Measurements from ENCODE around the gene HADHA.

HADHA gene

DNA sequence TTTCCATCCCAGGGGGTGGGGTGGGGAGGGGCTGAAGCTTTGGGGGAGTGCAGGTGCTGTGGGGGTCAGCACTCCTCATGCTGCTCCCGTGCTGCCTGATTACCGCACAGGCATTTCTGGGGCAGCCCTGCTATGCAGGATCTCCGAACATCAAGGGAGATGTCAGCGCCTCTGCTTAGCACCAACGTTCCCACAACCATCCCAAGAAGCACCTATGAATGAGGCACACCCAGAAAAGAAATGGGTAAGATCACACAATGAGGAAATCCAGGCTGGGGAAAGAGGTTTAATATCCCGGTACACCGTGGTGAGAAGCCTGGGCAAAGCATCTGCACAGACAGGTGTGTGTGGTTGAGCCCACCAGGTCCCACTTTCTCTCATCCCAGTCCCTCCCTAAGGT lies 54.1 kb downstream of the HADHA start:
- Histone ChIP-seq H2BK15ac (ENCODE audit: low read depth, poor library complexity, severe bottlenecking) (no peak overlapping the region), H3K9ac (ENCODE audit: low read length) (no peak overlapping the region), H3K79me1 (replicated peaks; ENCODE audit: low read length, poor library complexity, severe bottlenecking) (no peaks in the 10 kb centered on the region), H3K14ac (ENCODE audit: low read length in 2 of 2) (no peak overlapping the region), H3K27ac (ENCODE audit: low read length, poor library complexity, severe bottlenecking) (no peak overlapping the region), H2BK12ac (ENCODE audit: low read length in 2 of 2) (no peak overlapping the region), H2BK120ac (ENCODE audit: low read depth, low read length) (no peak overlapping the region), H4K8ac (ENCODE audit: low read length) (no peak overlapping the region), H4K91ac (ENCODE audit: low read length) (no peak overlapping the region), H3K23ac (ENCODE audit: low read length in 2 of 2) (no peak overlapping the region), H3K4me3 (ENCODE audit: insufficient read depth in 1 of 2, low read depth in 1 of 2, low read length in 2 of 2) (no peak overlapping the region), H2AFZ (ENCODE audit: low read depth, low read length) (no peak overlapping the region), H2BK5ac (ENCODE audit: low read depth, low read length, poor library complexity, severe bottlenecking) (no peak overlapping the region), H3K27me3 (ENCODE audit: control insufficient read depth in 1 of 2, insufficient read depth in 1 of 2, low read length in 2 of 2) (peaks cover 0 to 11% of the 10 kb centered on the region in 2 experiments), H3K9me3 (ENCODE audit: control insufficient read depth, low read length) (no peaks in the 10 kb centered on the region), H2AK5ac (ENCODE audit: low read length, severe bottlenecking) (no peak overlapping the region), H3K36me3 (ENCODE audit: control insufficient read depth in 1 of 2, insufficient read depth in 2 of 2, low read depth in 1 of 2, low read length in 2 of 2) (peaks cover 43 to 75% of the 10 kb centered on the region in 2 experiments), H3K4me1 (ENCODE audit: control insufficient read depth, insufficient read depth, low read depth, low read length) (no peaks in the 10 kb centered on the region), H3K18ac (ENCODE audit: low read depth in 1 of 2, low read length in 2 of 2) (no peak overlapping the region), H3K4me2 (ENCODE audit: low read length, poor library complexity, severe bottlenecking) (no peak overlapping the region), H3K4ac (ENCODE audit: low read depth in 1 of 2, low read length in 2 of 2) (no peak overlapping the region)
- WGBS = 98% methylated on average over 6 of the region's 7 CpGs
- DNase-seq = no peak

DNA sequence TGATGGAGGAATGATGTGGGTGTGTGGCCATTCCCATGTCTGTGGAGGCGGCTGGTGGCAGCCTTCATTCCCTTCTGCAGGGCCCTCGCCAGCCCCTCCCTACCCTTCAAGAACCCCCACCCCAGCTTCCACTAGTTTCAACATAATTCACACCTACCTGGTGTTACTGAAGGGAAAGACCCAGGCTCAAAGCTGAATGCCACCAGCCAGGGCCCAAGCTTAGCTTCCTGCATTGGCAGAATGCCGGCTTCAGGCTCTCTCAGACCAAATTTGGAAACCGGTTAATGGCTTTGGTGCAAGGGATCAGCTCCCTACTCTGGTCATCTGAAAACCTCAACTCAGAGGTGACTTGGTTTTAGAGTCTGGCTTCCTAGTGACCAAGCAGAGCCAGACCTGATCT lies 54.7 kb downstream of the HADHA start:
- Histone ChIP-seq H3K23ac (ENCODE audit: low read length in 2 of 2) (no peak overlapping the region), H2BK120ac (ENCODE audit: low read depth, low read length) (no peak overlapping the region), H2BK15ac (ENCODE audit: low read depth, poor library complexity, severe bottlenecking) (no peak overlapping the region), H4K91ac (ENCODE audit: low read length) (no peak overlapping the region), H3K36me3 (ENCODE audit: control insufficient read depth in 1 of 2, insufficient read depth in 2 of 2, low read depth in 1 of 2, low read length in 2 of 2) (peaks cover 39 to 69% of the 10 kb centered on the region in 2 experiments), H3K79me1 (replicated peaks; ENCODE audit: low read length, poor library complexity, severe bottlenecking) (no peaks in the 10 kb centered on the region), H3K27ac (ENCODE audit: low read length, poor library complexity, severe bottlenecking) (no peak overlapping the region), H3K18ac (ENCODE audit: low read depth in 1 of 2, low read length in 2 of 2) (no peak overlapping the region), H4K8ac (ENCODE audit: low read length) (no peak overlapping the region), H2BK12ac (ENCODE audit: low read length in 2 of 2) (no peak overlapping the region), H3K4me1 (ENCODE audit: control insufficient read depth, insufficient read depth, low read depth, low read length) (peaks cover 3% of the 10 kb centered on the region), H3K4me3 (ENCODE audit: insufficient read depth in 1 of 2, low read depth in 1 of 2, low read length in 2 of 2) (no peak overlapping the region), H2AK5ac (ENCODE audit: low read length, severe bottlenecking) (no peak overlapping the region), H3K4ac (ENCODE audit: low read depth in 1 of 2, low read length in 2 of 2) (no peak overlapping the region), H2AFZ (ENCODE audit: low read depth, low read length) (no peak overlapping the region), H3K9me3 (ENCODE audit: control insufficient read depth, low read length) (no peaks in the 10 kb centered on the region), H3K27me3 (ENCODE audit: control insufficient read depth in 1 of 2, insufficient read depth in 1 of 2, low read length in 2 of 2) (peaks cover 0 to 14% of the 10 kb centered on the region in 2 experiments), H2BK5ac (ENCODE audit: low read depth, low read length, poor library complexity, severe bottlenecking) (no peak overlapping the region), H3K4me2 (ENCODE audit: low read length, poor library complexity, severe bottlenecking) (no peak overlapping the region), H3K9ac (ENCODE audit: low read length) (no peak overlapping the region), H3K14ac (ENCODE audit: low read length in 2 of 2) (no peak overlapping the region)
- 96% methylated on average over 4 of the region's 4 CpGs for WGBS
- no peak for DNase-seq

- Histone ChIP-seq H4K8ac (ENCODE audit: low read length) (no peak overlapping the region), H3K4ac (ENCODE audit: low read depth in 1 of 2, low read length in 2 of 2) (no peak overlapping the region), H2AFZ (ENCODE audit: low read depth, low read length) (no peak overlapping the region), H2BK15ac (ENCODE audit: low read depth, poor library complexity, severe bottlenecking) (no peak overlapping the region), H4K91ac (ENCODE audit: low read length) (no peak overlapping the region), H2BK5ac (ENCODE audit: low read depth, low read length, poor library complexity, severe bottlenecking) (no peak overlapping the region), H3K36me3 (ENCODE audit: control insufficient read depth in 1 of 2, insufficient read depth in 2 of 2, low read depth in 1 of 2, low read length in 2 of 2) (peaks cover 35 to 63% of the 10 kb centered on the region in 2 experiments), H3K4me3 (ENCODE audit: insufficient read depth in 1 of 2, low read depth in 1 of 2, low read length in 2 of 2) (no peak overlapping the region), H3K4me1 (ENCODE audit: control insufficient read depth, insufficient read depth, low read depth, low read length) (peaks cover 8% of the 10 kb centered on the region), H3K79me1 (replicated peaks; ENCODE audit: low read length, poor library complexity, severe bottlenecking) (no peaks in the 10 kb centered on the region), H3K18ac (ENCODE audit: low read depth in 1 of 2, low read length in 2 of 2) (no peak overlapping the region), H2BK120ac (ENCODE audit: low read depth, low read length) (no peak overlapping the region), H3K4me2 (ENCODE audit: low read length, poor library complexity, severe bottlenecking) (no peak overlapping the region), H3K14ac (ENCODE audit: low read length in 2 of 2) (no peak overlapping the region), H3K27me3 (ENCODE audit: control insufficient read depth in 1 of 2, insufficient read depth in 1 of 2, low read length in 2 of 2) (peaks cover 0 to 16% of the 10 kb centered on the region in 2 experiments), H2AK5ac (ENCODE audit: low read length, severe bottlenecking) (no peak overlapping the region), H3K27ac (ENCODE audit: low read length, poor library complexity, severe bottlenecking) (no peak overlapping the region), H3K9me3 (ENCODE audit: control insufficient read depth, low read length) (no peaks in the 10 kb centered on the region), H3K9ac (ENCODE audit: low read length) (no peak overlapping the region), H2BK12ac (ENCODE audit: low read length in 2 of 2) (no peak overlapping the region), H3K23ac (ENCODE audit: low read length in 2 of 2) (no peak overlapping the region)
- no peak for DNase-seq
- 94% methylated on average over 4 of the region's 4 CpGs for WGBS
These were observed 55.3 kb downstream of the HADHA start for GRCh38 chr2:26189123-26189522.

GRCh38 chr2:26187537-26188104 lies 56.8 kb downstream of the HADHA start:
- Histone ChIP-seq H3K9me3 (ENCODE audit: control insufficient read depth, low read length) (no peaks in the 10 kb centered on the region), H2BK120ac (ENCODE audit: low read depth, low read length) (no peak overlapping the region), H2BK5ac (ENCODE audit: low read depth, low read length, poor library complexity, severe bottlenecking) (no peak overlapping the region), H3K4ac (ENCODE audit: low read depth in 1 of 2, low read length in 2 of 2) (no peak overlapping the region), H3K4me2 (ENCODE audit: low read length, poor library complexity, severe bottlenecking) (no peak overlapping the region), H2BK12ac (ENCODE audit: low read length in 2 of 2) (no peak overlapping the region), H3K27me3 (ENCODE audit: control insufficient read depth in 1 of 2, insufficient read depth in 1 of 2, low read length in 2 of 2) (peaks cover 0 to 20% of the 10 kb centered on the region in 2 experiments), H3K36me3 (ENCODE audit: control insufficient read depth in 1 of 2, insufficient read depth in 2 of 2, low read depth in 1 of 2, low read length in 2 of 2) (peaks cover 21 to 48% of the 10 kb centered on the region in 2 experiments), H3K27ac (ENCODE audit: low read length, poor library complexity, severe bottlenecking) (no peak overlapping the region), H3K9ac (ENCODE audit: low read length) (no peak overlapping the region), H3K4me1 (ENCODE audit: control insufficient read depth, insufficient read depth, low read depth, low read length) (peaks cover 8% of the 10 kb centered on the region), H2AFZ (ENCODE audit: low read depth, low read length) (no peak overlapping the region), H2AK5ac (ENCODE audit: low read length, severe bottlenecking) (no peak overlapping the region), H3K14ac (ENCODE audit: low read length in 2 of 2) (no peak overlapping the region), H3K4me3 (ENCODE audit: insufficient read depth in 1 of 2, low read depth in 1 of 2, low read length in 2 of 2) (no peak overlapping the region), H4K91ac (ENCODE audit: low read length) (no peak overlapping the region), H3K23ac (ENCODE audit: low read length in 2 of 2) (no peak overlapping the region), H3K79me1 (replicated peaks; ENCODE audit: low read length, poor library complexity, severe bottlenecking) (no peaks in the 10 kb centered on the region), H2BK15ac (ENCODE audit: low read depth, poor library complexity, severe bottlenecking) (no peak overlapping the region), H4K8ac (ENCODE audit: low read length) (no peak overlapping the region), H3K18ac (ENCODE audit: low read depth in 1 of 2, low read length in 2 of 2) (no peak overlapping the region)
- WGBS = 89% methylated on average over 16 of the region's 16 CpGs
- no peak for DNase-seq
